Muscle layer of colon (tissue), 2 donors: ENCODE results near the gene CUBN.
"Not testable (repeated sequence)": the region's sequence is repeated elsewhere in the genome, so short reads cannot be mapped to it uniquely, and the experiment has no call there.

ENCODE experiments used
- H3K27ac ChIP-seq: one replicate; pipeline ENCODE4 v1.7.0; 2013; ENCODE audit warnings: low read depth, mild to moderate bottlenecking, low read length, moderate library complexity
- H3K27me3 ChIP-seq, 2 donors: one replicate each; pipeline ENCODE4 v1.7.0; 2013; ENCODE audit warnings: low read length in 2 of 2, mild to moderate bottlenecking in 2 of 2; ENCODE audit not compliant: insufficient read depth in 2 of 2, control insufficient read depth in 1 of 2
- H3K36me3 ChIP-seq: one replicate; pipeline ENCODE4 v1.7.0; 2013; ENCODE audit warnings: mild to moderate bottlenecking, low read length; ENCODE audit not compliant: insufficient read depth
- H3K4me1 ChIP-seq: one replicate; pipeline ENCODE4 v1.7.0; 2013; ENCODE audit warnings: mild to moderate bottlenecking, low read length; ENCODE audit not compliant: insufficient read depth
- H3K4me3 ChIP-seq, 2 donors: one replicate each; pipeline ENCODE4 v1.7.0; 2013; ENCODE audit warnings: low read length in 2 of 2, low read depth in 1 of 2, mild to moderate bottlenecking in 1 of 2, moderate library complexity in 1 of 2
- H3K9ac ChIP-seq: one replicate; pipeline ENCODE4 v1.7.0; 2013; ENCODE audit warnings: low read length
- H3K9me3 ChIP-seq: one replicate; pipeline ENCODE4 v1.7.0; 2013; ENCODE audit warnings: mild to moderate bottlenecking, low read length
- donor health status: abdominal sarcoma.
- donor health status: Adenocarcinoma of cecum.

The CUBN gene

DNA sequence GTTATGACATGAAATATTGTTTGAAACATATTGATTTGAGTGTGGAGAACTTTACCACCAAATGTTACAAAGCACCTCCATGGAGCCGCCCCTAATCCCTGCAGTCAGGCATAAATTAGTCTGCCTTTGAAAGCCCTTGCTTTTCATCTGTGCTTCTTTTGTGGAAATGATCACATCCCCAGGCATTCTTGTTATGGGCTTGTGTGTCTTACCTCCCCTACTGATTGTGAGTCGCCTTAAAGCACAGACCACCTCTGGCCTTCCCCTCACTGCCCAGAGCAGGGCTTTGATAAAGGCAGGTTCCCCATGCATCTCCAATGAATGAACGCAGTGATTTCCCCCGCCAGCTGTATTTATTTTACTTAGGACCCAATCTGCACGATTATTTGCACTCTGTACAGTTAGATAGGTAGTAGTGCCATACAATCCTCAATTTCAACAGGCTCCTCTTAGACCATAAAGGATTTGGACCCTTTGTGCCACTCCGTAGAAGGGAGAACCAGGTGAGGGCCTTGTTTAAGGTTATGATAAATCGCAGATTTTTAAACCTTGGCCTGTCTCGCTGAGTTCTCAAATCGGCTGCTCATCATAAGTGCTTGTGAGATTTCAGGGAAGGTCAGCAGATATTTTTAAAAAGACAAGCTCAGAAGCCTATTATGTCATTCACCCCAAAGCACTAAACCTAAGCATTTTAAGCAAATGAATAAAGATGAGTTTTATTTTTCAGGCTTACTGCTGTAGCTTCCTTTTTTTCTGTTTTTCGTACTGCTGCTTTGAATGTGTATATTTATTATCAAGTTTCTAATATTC, 107.8 kb downstream of the CUBN start:
- H3K4me3 ChIP-seq, result no peak overlapping the region
- no peaks in the 10 kb centered on the region for H3K9me3 ChIP-seq
- no peaks in the 10 kb centered on the region for H3K36me3 ChIP-seq
- H3K27me3 ChIP-seq, result no peaks in the 10 kb centered on the region
- H3K4me1 ChIP-seq, result peaks cover 30% of the 10 kb centered on the region
- H3K9ac ChIP-seq, result no peak overlapping the region
- H3K27ac ChIP-seq, result no peak overlapping the region

- H3K27me3 ChIP-seq, result no peaks in the 10 kb centered on the region
- no peak overlapping the region for H3K9ac ChIP-seq
- H3K9me3 ChIP-seq, result no peaks in the 10 kb centered on the region
- H3K27ac ChIP-seq, result no peak overlapping the region
- H3K4me3 ChIP-seq, result no peak overlapping the region
- no peaks in the 10 kb centered on the region for H3K36me3 ChIP-seq
- H3K4me1 ChIP-seq, result peaks cover 14% of the 10 kb centered on the region
These were observed 109.9 kb downstream of the CUBN start for GRCh38 chr10:17019696-17020095.

DNA sequence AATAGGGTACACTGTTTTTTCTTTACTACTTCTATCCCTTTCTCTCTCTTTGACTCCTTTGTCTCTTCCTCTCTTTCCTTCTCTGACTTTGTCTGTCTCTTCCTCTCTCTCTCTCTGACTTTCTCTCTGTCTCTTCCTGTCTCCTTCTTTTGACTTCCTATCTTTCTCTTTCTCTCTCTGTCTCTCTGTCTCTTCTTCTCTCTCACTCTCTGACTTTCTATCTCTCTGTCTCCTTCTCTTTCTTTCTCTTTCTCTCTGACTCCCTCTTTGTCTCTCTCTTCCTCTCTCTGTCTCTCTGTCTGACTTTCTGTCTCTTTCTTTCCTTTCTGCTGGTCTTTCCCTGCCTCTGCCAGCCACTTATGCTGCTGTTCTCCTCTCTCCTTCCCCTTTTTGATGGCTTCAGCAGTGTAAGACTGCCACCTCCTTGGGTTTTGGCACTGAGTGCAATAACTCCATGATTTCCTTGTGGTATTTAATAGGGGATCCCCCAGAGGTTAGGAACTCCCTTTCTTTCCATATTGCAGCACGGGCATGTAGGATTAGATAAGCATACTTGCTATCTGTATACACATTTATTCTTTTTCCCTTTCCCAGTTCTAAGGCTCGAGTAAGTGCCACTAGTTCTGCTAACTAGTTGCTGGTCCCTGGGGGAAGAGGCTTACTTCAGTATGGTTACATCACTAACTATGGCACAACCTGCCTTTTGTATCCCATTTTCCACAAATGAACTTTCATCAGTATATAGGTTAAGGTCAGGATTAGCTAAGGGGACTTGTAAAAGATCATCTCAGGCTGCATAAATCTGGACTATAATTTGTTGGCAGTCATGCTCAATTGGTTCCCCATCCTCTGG, 116.3 kb downstream of the CUBN start:
- H3K9ac ChIP-seq, H3K4me3 ChIP-seq, H3K9me3 ChIP-seq, H3K27ac ChIP-seq, H3K36me3 ChIP-seq, H3K27me3 ChIP-seq: not testable (repeated sequence)
- peaks cover 11% of the 10 kb centered on the region for H3K4me1 ChIP-seq

DNA sequence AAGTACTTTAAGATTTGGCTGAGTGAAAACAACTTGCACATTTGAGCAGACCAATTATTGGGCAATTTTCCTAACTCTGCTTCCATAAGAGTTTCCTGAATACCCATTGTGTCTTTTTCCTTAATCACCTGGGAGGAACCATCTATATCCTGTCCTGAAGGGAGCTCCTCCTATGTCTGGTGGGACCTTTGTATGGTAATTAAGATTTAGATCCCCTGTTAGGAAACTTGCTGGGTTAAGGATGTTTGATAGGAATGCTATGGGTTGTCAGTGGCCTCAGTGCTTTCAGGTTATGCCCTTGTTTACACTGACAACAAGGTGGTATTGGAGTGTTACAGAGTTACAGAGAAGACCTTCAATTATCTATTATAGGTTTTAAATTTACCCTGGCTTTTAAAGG, 116.9 kb downstream of the CUBN start:
- H3K27me3 ChIP-seq, H3K27ac ChIP-seq, H3K4me3 ChIP-seq, H3K9me3 ChIP-seq, H3K9ac ChIP-seq, H3K36me3 ChIP-seq: not testable (repeated sequence)
- H3K4me1 ChIP-seq, result peaks cover 15% of the 10 kb centered on the region

DNA sequence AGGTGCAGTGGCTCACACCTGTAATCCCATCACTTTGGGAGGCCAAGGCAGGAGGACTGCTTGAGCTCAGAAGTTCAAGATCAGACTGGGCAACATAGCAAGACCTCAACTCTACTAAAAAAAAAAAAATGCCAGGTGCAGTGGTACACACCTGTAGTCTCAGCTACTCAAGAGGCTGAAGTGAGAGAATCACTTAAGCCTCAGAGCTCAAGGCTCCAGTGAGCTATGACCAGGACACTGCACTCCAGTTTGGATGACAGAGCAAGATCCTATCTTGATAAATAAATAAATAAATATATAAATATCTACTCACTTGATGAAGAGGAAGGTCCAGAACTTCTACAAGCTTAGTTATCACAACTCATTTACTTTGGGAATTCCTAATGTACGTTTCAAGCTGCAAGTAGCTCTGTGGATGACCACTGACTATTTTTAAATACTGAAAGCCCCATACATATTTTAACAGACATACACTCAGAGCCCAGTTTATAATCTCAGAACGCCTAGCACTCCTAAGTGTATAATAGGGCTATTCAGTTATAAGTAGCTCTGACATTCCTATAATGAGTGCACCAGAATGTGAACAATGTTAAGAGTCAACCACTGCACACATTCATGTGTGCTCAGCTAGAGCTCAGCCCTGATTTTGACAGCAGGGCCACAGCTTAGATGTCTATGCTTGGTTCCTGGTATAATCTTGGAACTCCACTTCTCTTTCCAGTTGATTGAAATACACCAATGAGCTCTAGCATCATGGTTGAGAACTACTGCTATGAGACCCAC, 119.1 kb downstream of the CUBN start:
- no peaks in the 10 kb centered on the region for H3K27me3 ChIP-seq
- no peaks in the 10 kb centered on the region for H3K9me3 ChIP-seq
- H3K4me1 ChIP-seq, result peaks cover 20% of the 10 kb centered on the region
- H3K4me3 ChIP-seq, result no peak overlapping the region
- H3K9ac ChIP-seq, result no peak overlapping the region
- no peaks in the 10 kb centered on the region for H3K36me3 ChIP-seq
- H3K27ac ChIP-seq, result no peak overlapping the region

DNA sequence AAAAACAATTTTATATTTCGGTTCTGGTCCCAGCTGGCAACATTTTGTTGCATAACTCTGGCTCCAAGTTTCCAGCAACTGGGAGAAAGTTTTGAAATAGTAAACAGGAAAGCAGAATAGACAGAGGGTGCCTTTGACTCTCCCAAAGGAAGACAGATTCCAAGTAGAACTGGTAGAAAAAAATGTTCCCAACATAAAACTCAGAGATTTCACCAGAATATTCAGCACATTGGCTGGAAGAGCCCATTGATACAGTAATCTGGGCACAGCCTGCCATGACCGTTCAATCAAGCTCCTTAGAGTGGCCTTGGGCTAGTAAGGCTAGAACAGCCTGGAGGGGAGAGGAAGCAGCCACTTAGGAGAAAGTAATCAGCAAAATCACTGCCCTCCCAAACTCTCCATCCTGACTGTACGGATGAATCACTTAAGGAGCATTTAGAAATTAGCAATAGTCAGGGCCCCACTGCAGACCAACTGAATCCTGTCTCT, 120.4 kb downstream of the CUBN start:
- Histone ChIP-seq H3K36me3 (no peaks in the 10 kb centered on the region), H3K27ac (no peak overlapping the region), H3K4me1 (peaks cover 20% of the 10 kb centered on the region), H3K9ac (no peak overlapping the region), H3K27me3 (no peaks in the 10 kb centered on the region), H3K4me3 (no peak overlapping the region), H3K9me3 (no peaks in the 10 kb centered on the region)

- Histone ChIP-seq H3K36me3 (no peaks in the 10 kb centered on the region), H3K27me3 (no peaks in the 10 kb centered on the region), H3K4me3 (no peak overlapping the region), H3K9me3 (no peaks in the 10 kb centered on the region), H3K27ac (no peak overlapping the region), H3K4me1 (peaks cover 32% of the 10 kb centered on the region), H3K9ac (no peak overlapping the region)
These were observed 122.2 kb downstream of the CUBN start for GRCh38 chr10:17007418-17007770.

DNA sequence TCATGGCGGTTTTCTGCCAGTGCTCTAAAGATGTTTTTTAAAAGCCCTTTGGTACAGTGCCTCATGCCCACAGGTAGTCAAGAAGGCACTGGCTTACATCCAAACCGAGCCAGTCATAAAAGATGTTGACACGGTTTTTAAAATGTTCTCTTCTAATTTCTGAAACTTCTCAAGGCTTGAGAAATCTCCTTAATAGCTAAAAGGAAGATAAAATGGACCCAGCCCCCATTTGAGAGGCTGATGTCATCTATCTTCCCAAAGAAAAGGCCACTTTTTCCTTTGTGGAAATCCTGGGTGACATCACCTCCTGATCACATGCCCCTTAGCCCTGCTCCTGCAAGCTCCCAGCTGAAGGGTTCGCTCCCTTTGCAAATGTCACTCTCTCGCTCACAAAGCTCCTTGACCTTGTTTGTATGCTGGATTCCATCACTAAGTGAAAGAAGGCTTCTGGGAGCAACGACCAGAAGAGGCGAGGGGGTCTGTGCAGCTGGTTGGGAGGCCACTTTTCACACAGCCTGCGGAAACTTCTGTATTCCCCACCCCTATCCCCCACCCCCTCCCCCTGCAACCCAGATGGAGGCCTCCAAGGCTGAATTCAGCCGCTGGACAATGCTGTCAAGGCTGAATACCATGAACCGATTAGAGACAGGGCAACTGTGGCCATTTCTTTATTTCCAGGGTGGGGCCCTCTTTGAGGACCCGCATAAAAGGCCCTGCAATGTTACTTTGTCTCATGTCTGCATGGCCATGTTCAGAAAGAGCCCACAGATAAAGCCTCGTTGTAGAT, 122.8 kb downstream of the CUBN start:
- H3K4me3 ChIP-seq, result no peak overlapping the region
- no peaks in the 10 kb centered on the region for H3K36me3 ChIP-seq
- no peaks in the 10 kb centered on the region for H3K9me3 ChIP-seq
- no peak overlapping the region for H3K27ac ChIP-seq
- no peak overlapping the region for H3K9ac ChIP-seq
- H3K4me1 ChIP-seq, result peaks cover 33% of the 10 kb centered on the region
- no peaks in the 10 kb centered on the region for H3K27me3 ChIP-seq

- no peak overlapping the region for H3K27ac ChIP-seq
- no peaks in the 10 kb centered on the region for H3K36me3 ChIP-seq
- H3K4me1 ChIP-seq, result peaks cover 39% of the 10 kb centered on the region
- no peak overlapping the region for H3K4me3 ChIP-seq
- H3K9ac ChIP-seq, result no peak overlapping the region
- H3K27me3 ChIP-seq, result no peaks in the 10 kb centered on the region
- no peaks in the 10 kb centered on the region for H3K9me3 ChIP-seq
These were observed 123.7 kb downstream of the CUBN start for GRCh38 chr10:17005621-17006566.

DNA sequence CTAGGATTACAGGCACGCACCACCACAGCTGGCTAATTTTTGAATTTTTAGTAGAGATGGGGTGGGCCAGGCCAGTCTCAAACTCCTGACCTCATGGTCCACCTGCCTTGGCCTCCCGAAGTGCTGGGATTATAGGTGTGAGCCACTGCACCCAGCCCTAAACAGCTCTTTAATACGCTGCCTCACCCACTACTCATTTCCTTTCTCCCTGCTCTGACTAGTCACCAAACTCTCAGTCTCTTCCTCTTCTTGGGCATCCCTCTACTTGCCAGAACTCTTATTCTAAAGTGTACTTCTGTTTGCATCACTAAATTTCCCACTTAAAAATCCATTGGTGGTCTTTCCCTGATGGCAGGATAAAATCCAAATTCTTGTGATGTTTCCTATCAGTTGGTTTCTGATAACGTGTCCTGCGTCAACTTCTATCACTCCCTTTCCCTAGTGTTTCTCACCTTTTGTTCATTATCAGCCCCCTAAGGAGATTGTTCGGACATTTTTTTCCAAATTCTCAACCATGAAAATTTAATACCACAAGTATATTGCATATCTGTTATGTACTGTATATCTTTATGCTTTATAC, 124.7 kb downstream of the CUBN start:
- Histone ChIP-seq H3K9me3 (no peaks in the 10 kb centered on the region), H3K27me3 (no peaks in the 10 kb centered on the region), H3K9ac (no peak overlapping the region), H3K36me3 (no peaks in the 10 kb centered on the region), H3K4me1 (peaks cover 37% of the 10 kb centered on the region), H3K27ac (no peak overlapping the region), H3K4me3 (no peak overlapping the region)
